Sigmoid colon (tissue), 7 donors: Measurements from ENCODE around the gene HK1. TPM values are rescaled to one million over a fixed set of nuclear protein-coding genes. Genes with fewer than 3 reads are reported as not detected.

Experiments
- DNase-seq: peaks from one replicate; pipeline ENCODE4 v3.0.0-alpha.2; 2019
- H3K27ac ChIP-seq, 4 donors: fragments of 200-600 bp; sonication (generic); one replicate each; pipeline ENCODE4 v1.5.1; 2016 to 2019; ENCODE audit warnings: mild to moderate bottlenecking in 1 of 4
- H3K27me3 ChIP-seq, 3 donors: fragments of 200-600 bp; sonication (generic); one replicate each; pipeline ENCODE4 v1.5.1; 2019; ENCODE audit warnings: mild to moderate bottlenecking in 1 of 3
- H3K36me3 ChIP-seq, 4 donors: fragments of 200-600 bp; sonication (generic); one replicate each; pipeline ENCODE4 v1.5.1; 2016 to 2019
- H3K4me1 ChIP-seq, 4 donors: fragments of 200-600 bp; sonication (generic); one replicate each; pipeline ENCODE4 v1.5.1; 2017 to 2019
- H3K4me3 ChIP-seq, 4 donors: fragments of 200-600 bp; sonication (generic); one replicate each; pipeline ENCODE4 v1.5.1; 2017 to 2019; ENCODE audit warnings: mild to moderate bottlenecking in 2 of 4, moderate library complexity in 1 of 4
- H3K9me3 ChIP-seq, 4 donors: fragments of 200-600 bp in 3 of 4; sonication (generic) in 3 of 4; one replicate each; pipeline versions ENCODE4 v1.5.1 to v1.6.1; 2013 to 2019
- EP300 ChIP-seq, 4 donors: sonication (generic); formaldehyde crosslinking; IDR thresholded peaks; one replicate each; pipeline ENCODE4 v1.6.1; 2017; ENCODE audit warnings: antibody characterized with exemption in 4 of 4
- POLR2A ChIP-seq, 2 donors: fragments of 450-650 bp; IDR thresholded peaks; one replicate each; pipeline ENCODE4 v1.6.1; 2016; ENCODE audit warnings: antibody characterized with exemption in 2 of 2, mild to moderate bottlenecking in 2 of 2, moderate library complexity in 2 of 2
- POLR2AphosphoS5 ChIP-seq, 4 donors: sonication (generic); formaldehyde crosslinking; IDR thresholded peaks; one replicate each; pipeline ENCODE4 v1.6.1; 2017; ENCODE audit warnings: antibody characterized with exemption in 4 of 4
- WGBS, 2 donors: extraction: QIAGEN DNeasy Blood & Tissue Kit; methylation state at CpG; one replicate each; pipeline ENCODE4 v1.1.7; 2013; 5-methylcytosine and 5-hydroxymethylcytosine counted together
- intact Hi-C: fragments of 100-400 bp; cut with DNase I; formaldehyde crosslinking; loops from one replicate; pipeline ENCODE4 v1.15.1; 2023
- polyA plus RNA-seq, 3 donors: library from polyadenylated mRNA; stranded (reverse); fragments of 200-250 nt; gene quantifications; one replicate each; pipeline ENCODE4 v1.2.3, GENCODE V29; 2013
- total RNA-seq, 4 donors: library from RNA; depleted of rRNA; stranded (reverse); fragments of >200 nt; gene quantifications; one replicate each; pipeline ENCODE4 v1.1.0, GENCODE V29; 2016
- TF ChIP-seq, protein P1 (sequence below), 4 experiments: fragments of 450-650 bp in 3 of 4; fragments of 200-600 bp in 1 of 4; IDR thresholded peaks; one replicate each; pipeline ENCODE4 v1.5.1; 2016 to 2019; ENCODE audit warnings: antibody characterized with exemption in 4 of 4, mild to moderate bottlenecking in 3 of 4, moderate library complexity in 2 of 4
- donor health status: healthy with polysubstance abuse.
- donor health status: Bipolar disorder and iron deficiency.
- donor health status: healthy.

The HK1 gene
- total and polyA plus RNA-seq, 7 donors: 23.4 to 74.9 (median 65.8) TPM

DNA sequence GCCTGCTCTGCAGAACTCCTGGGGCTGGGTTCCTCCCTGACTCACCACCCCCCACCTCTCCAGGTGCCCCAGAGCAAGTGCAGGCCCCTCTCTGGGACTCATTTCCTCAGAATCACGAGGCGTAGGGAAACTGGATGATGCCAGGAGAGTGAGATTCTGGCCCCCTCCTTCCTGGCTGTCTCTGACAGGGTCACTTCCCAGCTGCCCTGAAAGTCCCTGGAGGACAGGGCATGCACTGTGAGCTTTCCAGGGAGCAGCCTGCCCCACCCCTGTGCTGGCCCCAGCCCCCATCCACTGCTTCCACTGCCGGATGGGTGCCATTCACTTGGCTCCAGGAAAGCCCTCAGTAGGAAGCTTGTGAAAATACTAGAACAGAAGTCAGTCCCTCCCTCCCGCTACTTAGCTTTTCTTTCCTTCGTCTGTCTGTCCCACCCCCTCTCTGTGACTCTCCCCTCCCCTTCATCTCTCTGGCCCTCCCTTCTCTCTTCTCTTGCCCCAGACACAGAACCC is 128.1 kb downstream of the HK1 start:
- 32 to 39% methylated on average over 5 of the region's 5 CpGs for WGBS, 2 donors

DNA sequence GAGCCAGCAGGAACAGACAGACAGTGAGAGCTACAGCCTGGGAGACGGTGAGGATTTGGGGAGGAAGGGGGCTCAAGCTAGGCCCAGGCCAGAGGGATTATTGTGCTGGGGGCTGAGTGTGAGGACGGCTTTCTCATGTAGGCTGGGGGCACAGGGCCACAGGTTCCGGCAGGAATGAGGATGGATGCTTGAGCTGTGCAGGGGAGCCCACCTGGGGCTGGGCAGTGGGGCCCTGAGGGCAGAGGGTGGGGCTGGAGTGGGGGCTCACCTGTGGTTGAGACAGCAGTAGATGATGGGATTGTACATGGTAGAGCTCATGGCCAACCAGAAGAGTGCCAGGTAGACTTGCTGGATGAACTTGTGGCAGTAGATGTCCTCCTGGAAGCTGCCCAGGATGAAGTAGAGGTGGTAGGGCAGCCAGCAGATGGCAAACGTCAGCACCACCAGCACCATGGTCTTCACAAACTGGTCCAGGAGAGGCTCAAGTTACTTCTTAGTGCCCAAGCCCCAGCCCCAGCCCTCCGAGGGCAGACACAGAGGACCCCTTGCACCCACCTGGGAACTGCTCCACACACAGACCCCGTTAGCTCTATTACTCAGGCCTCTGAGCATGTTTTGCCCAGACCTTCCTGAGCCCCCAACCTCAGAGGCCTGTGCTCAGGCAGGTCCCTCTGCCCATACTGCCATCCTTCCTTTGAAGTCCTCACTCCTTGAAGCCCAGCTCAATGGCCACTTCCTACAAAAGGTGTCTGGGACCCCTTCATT is 128.7 kb downstream of the HK1 start:
- Histone ChIP-seq H3K27ac (peak overlapping the region; percentile 88 to 97 (median 94)), H3K9me3 (no peaks in the 10 kb centered on the region), H3K36me3 (peaks cover 14 to 46% (median 18%) of the 10 kb centered on the region in 4 donors), H3K4me1 (peaks cover 0 to 93% (median 79%) of the 10 kb centered on the region in 4 donors), H3K4me3 (no peak overlapping the region), H3K27me3 (no peaks in the 10 kb centered on the region)
- intact Hi-C loops: loop anchor here (10.0 kb wide), 1 partner anchor 228 kb away; the partner anchor contains the start of gene FAM241B
- TF ChIP-seq EP300 (IDR thresholded peaks at IDR 0.05): no peak
- TF ChIP-seq POLR2AphosphoS5 (IDR thresholded peaks at IDR 0.05): no peak
- no peak for TF ChIP-seq POLR2A (IDR thresholded peaks at IDR 0.05)
- TF ChIP-seq, protein P1, sequence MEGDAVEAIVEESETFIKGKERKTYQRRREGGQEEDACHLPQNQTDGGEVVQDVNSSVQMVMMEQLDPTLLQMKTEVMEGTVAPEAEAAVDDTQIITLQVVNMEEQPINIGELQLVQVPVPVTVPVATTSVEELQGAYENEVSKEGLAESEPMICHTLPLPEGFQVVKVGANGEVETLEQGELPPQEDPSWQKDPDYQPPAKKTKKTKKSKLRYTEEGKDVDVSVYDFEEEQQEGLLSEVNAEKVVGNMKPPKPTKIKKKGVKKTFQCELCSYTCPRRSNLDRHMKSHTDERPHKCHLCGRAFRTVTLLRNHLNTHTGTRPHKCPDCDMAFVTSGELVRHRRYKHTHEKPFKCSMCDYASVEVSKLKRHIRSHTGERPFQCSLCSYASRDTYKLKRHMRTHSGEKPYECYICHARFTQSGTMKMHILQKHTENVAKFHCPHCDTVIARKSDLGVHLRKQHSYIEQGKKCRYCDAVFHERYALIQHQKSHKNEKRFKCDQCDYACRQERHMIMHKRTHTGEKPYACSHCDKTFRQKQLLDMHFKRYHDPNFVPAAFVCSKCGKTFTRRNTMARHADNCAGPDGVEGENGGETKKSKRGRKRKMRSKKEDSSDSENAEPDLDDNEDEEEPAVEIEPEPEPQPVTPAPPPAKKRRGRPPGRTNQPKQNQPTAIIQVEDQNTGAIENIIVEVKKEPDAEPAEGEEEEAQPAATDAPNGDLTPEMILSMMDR (IDR thresholded peaks at IDR 0.05): no peak
- no peak for DNase-seq
- WGBS, 2 donors: 78 to 80% methylated on average over 6 of the region's 6 CpGs

More for the DNA sequence above, 128.1 kb downstream of the HK1 start:
- Histone ChIP-seq H3K4me3 (no peak overlapping the region), H3K4me1 (peaks cover 0 to 87% (median 74%) of the 10 kb centered on the region in 4 donors), H3K9me3 (no peaks in the 10 kb centered on the region), H3K36me3 (peaks cover 14 to 52% (median 18%) of the 10 kb centered on the region in 4 donors), H3K27ac (peak overlapping the region; percentile 88 to 97 (median 94)), H3K27me3 (no peaks in the 10 kb centered on the region)
- no peak for DNase-seq
- no peak for TF ChIP-seq EP300 (IDR thresholded peaks at IDR 0.05)
- peak in 2 of 4 donors; percentile 9 to 52 for TF ChIP-seq POLR2AphosphoS5 (IDR thresholded peaks at IDR 0.05)
- intact Hi-C loops: loop anchor here (10.0 kb wide), 1 partner anchor 228 kb away; the partner anchor contains the start of gene FAM241B

DNA sequence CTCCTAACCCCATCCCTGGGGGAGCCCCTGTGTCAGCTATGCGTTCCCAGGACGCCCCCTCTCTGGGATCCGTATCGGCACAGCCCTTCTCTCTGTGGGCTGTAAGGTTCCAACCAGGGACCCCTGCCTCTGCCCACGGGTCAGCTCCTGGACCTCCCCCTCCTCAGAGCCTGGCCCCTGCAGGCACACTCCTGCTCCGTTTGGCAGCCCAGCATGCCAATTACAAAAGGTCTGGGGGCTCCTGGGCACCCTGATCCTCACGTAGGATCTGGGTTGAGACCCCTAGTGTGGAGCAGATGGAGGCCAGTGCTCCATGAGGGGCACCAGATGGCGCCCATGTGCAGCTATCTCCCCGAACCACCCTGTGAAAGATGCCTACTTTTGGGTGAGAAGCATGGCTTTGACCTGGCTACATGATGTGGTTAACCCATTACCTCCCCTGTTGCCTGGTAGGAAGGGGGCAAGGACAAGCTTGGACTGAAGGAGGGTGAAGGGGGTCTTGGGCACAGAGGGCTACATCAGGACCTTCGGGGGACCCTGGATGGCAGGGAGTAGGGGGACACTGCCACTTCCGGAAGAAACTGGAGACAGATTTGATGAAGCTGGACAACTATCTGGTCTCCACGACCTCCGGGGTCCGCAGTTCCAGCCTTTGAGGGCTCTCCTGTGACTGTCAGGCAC is 129.5 kb downstream of the HK1 start:
- Histone ChIP-seq H3K9me3 (no peaks in the 10 kb centered on the region), H3K27me3 (no peaks in the 10 kb centered on the region), H3K4me3 (peak overlapping the region in 3 of 4 donors; percentile 22 to 44 (median 31)), H3K4me1 (peaks cover 0 to 94% (median 79%) of the 10 kb centered on the region in 4 donors), H3K27ac (peak overlapping the region; percentile 88 to 97 (median 94)), H3K36me3 (peaks cover 14 to 40% (median 18%) of the 10 kb centered on the region in 4 donors)
- intact Hi-C loops: loop anchor here (10.0 kb wide), 1 partner anchor 227 kb away; the partner anchor contains the start of gene FAM241B
- WGBS, 2 donors: 70 to 77% methylated on average over 14 of the region's 14 CpGs
- DNase-seq: no peak
- TF ChIP-seq EP300 (IDR thresholded peaks at IDR 0.05) (no peak), POLR2AphosphoS5 (IDR thresholded peaks at IDR 0.05) (no peak), POLR2A (IDR thresholded peaks at IDR 0.05) (no peak)
- TF ChIP-seq, protein P1 (IDR thresholded peaks at IDR 0.05): no peak

DNA sequence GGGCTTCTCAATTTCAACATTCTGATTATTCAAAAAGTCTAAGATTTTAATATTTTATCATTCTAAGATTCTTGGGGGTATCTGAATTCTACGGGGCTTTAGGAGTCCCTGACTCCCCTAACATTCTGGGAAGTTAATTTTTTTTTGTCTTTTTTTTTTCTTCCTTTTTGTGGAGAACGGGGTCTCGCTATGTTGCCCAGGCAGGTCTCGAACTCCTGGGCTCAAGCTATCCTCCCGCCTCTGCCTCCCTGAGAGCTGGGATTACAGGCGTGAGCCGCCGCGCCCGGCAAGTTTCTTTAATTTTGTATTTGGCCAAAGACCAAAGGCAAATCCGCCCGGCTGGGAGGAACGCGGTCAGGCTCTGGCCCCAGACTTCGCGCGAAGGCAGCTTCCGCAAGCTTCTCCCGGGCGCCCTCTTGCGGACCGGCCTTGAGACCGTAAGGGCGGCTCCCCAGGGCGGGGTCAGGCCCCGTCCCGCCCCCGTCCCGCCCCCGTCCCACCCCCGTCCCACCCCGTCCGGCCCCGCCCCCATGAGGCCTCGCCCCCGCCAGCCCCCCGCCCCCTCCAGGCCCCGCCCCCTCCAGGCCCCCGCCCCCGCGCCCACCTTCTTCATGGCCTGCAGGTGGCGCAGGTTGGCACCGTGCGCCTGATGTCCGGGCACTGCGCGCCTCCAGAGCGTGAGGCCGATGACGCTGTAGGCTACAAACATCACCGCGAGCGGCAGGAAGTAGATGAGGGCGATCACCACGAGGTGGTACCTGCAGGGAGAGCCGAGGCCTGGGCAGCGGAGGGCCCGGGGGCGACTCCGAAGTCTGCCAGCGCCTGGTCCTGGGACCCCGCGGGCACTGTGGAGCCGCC is 130.3 kb downstream of the HK1 start:
- Histone ChIP-seq H3K27ac (peak overlapping the region; percentile 88 to 97 (median 94)), H3K4me1 (peaks cover 0 to 94% (median 76%) of the 10 kb centered on the region in 4 donors), H3K9me3 (no peaks in the 10 kb centered on the region), H3K36me3 (peaks cover 14 to 35% (median 18%) of the 10 kb centered on the region in 4 donors), H3K4me3 (peak overlapping the region; percentile 14 to 44 (median 39)), H3K27me3 (no peaks in the 10 kb centered on the region)
- 3% methylated on average over 64 of the region's 64 CpGs for WGBS, 2 donors
- TF ChIP-seq, protein P1 (IDR thresholded peaks at IDR 0.05): peak in 2 of 4 experiments; percentile 43 to 79
- TF ChIP-seq POLR2AphosphoS5 (IDR thresholded peaks at IDR 0.05) (peak; percentile 64 to 76 (median 66)), POLR2A (IDR thresholded peaks at IDR 0.05) (no peak), EP300 (IDR thresholded peaks at IDR 0.05) (peak in 1 of 4 donors; percentile 54)
- intact Hi-C loops: loop anchor here (10.0 kb wide), 1 partner anchor 226 kb away; the partner anchor contains the start of gene FAM241B
- peak; percentile 98 for DNase-seq
